Right atrium auricular region (tissue), 2 donors: ENCODE data around the gene KDM4B. TPM values are rescaled to one million over a fixed set of nuclear protein-coding genes. Genes with fewer than 3 reads are reported as not detected.

Source experiments
- DNase-seq: peaks from one replicate; pipeline ENCODE4 v3.0.0-alpha.2; 2019; ENCODE audit warnings: low spot score
- H3K27ac ChIP-seq, 2 donors: fragments of 200-600 bp; sonication (generic); 1 replicate in 1 of 2; 2 replicates in 1 of 2; pipeline ENCODE4 v1.5.1; 2016 to 2019
- H3K27me3 ChIP-seq, 2 donors: fragments of 200-600 bp; sonication (generic); one replicate each; pipeline versions ENCODE4 v1.5.1 to v1.6.0; 2017 to 2019
- H3K36me3 ChIP-seq: fragments of 200-600 bp; sonication (generic); one replicate; pipeline ENCODE4 v1.5.1; 2016
- H3K4me1 ChIP-seq, 2 donors: fragments of 200-600 bp; sonication (generic); one replicate each; pipeline versions ENCODE4 v1.5.1 to v1.6.0; 2017 to 2019
- H3K4me3 ChIP-seq, 2 donors: fragments of 200-600 bp; sonication (generic); 1 replicate in 1 of 2; 2 replicates in 1 of 2; pipeline ENCODE4 v1.5.1; 2017 to 2019; ENCODE audit warnings: mild to moderate bottlenecking in 1 of 2, moderate library complexity in 1 of 2
- H3K9me3 ChIP-seq, 2 donors: fragments of 200-600 bp; sonication (generic); one replicate each; pipeline ENCODE4 v1.5.1; 2019
- total RNA-seq, 2 donors: library from RNA; depleted of rRNA; stranded (reverse); fragments of >200 nt; gene quantifications; one replicate each; pipeline ENCODE4 v1.1.0, GENCODE V29; 2016
- TF ChIP-seq, protein P1 (sequence below), 2 donors: fragments of 200-600 bp; sonication (generic); IDR thresholded peaks; one replicate each; pipeline ENCODE4 v1.5.1; 2019; ENCODE audit warnings: antibody characterized with exemption in 2 of 2

KDM4B gene
- total RNA-seq, 2 donors from 2014 or later = 17.6 to 26.0 TPM

DNA sequence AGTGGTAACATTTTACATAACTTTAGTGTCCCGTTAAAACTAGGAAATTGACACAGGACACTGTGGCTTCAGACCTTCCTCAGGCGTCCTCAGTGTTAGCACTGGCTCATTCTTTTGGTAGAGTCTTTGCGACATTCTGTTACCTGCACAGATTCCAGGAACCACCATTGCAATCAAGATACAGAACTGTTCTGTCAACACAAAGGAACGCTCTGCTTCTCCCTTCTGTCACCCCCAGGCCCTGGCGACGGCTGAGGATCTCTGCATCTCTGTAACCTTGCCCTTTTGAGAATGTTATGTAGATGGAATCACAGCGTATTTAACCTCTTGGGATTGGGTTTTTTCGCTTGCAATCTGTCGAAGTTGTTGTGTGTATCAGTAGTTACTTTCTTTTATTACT is 22.6 kb downstream of the KDM4B start:
- no peak for DNase-seq
- H3K27ac ChIP-seq = no peak overlapping the region
- H3K27me3 ChIP-seq = no peaks in the 10 kb centered on the region
- TF ChIP-seq, protein P1, sequence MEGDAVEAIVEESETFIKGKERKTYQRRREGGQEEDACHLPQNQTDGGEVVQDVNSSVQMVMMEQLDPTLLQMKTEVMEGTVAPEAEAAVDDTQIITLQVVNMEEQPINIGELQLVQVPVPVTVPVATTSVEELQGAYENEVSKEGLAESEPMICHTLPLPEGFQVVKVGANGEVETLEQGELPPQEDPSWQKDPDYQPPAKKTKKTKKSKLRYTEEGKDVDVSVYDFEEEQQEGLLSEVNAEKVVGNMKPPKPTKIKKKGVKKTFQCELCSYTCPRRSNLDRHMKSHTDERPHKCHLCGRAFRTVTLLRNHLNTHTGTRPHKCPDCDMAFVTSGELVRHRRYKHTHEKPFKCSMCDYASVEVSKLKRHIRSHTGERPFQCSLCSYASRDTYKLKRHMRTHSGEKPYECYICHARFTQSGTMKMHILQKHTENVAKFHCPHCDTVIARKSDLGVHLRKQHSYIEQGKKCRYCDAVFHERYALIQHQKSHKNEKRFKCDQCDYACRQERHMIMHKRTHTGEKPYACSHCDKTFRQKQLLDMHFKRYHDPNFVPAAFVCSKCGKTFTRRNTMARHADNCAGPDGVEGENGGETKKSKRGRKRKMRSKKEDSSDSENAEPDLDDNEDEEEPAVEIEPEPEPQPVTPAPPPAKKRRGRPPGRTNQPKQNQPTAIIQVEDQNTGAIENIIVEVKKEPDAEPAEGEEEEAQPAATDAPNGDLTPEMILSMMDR (IDR thresholded peaks at IDR 0.05) = no peak
- H3K36me3 ChIP-seq = peaks cover 9% of the 10 kb centered on the region
- H3K4me1 ChIP-seq = peaks cover 6 to 32% of the 10 kb centered on the region in 2 donors
- H3K9me3 ChIP-seq = no peaks in the 10 kb centered on the region
- no peak overlapping the region for H3K4me3 ChIP-seq

DNA sequence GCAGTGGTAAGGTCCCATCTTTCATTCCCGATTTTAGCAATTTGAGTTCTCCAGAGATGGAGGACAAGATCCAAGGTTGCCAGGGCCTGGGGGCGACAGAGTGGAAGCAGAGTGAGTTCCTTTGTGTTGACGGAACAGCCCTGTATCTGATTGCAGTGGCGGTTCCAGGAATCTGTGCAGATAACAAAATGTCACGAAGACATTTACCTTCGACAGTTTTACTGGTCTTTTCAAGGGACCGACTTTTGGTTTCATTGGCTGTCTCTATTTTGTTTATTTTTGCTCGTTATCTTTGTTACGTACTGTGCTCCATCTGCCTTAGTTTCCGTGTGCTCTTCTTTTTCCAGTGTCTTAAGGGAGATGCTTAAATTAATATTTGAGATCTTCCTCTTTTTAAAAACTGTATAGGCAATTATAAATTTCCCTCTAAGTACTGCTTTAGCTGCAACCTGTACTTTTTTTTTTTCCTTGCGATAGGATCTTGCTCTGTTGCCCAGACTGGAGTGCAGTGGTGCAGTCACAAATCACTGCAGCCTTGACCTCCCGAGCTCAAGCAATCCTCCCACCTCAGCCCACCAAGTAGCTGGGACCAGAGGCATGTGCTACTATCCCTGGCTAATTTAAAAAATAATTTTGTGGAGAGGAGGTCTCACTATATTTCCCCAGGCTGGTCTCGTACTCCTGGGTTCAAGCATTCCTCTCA is 23.2 kb downstream of the KDM4B start:
- Histone ChIP-seq H3K9me3 (no peaks in the 10 kb centered on the region), H3K4me3 (no peak overlapping the region), H3K27ac (no peak overlapping the region), H3K36me3 (peaks cover 10% of the 10 kb centered on the region), H3K27me3 (no peaks in the 10 kb centered on the region), H3K4me1 (peaks cover 6 to 26% of the 10 kb centered on the region in 2 donors)
- TF ChIP-seq, protein P1 (IDR thresholded peaks at IDR 0.05) = no peak
- DNase-seq = no peak

DNA sequence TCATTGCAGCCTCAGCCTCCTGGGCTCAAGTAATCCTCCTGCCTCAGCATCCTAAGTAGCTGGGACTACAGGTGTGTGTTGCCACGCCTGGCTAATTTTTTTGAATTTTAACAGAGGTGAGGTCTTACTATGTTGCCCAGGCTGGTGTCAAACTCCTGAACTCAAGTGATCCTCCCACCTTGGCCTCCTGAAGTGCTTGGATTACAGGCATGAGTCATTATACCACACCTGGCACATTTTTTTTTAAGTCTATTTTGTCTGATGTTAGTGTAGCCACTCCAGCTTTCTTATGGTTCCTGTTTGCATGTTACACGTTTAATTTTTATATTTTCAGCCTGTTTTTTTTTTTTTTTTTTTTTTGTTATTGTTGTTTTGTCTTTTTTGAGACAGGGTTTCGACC is 24.8 kb downstream of the KDM4B start:
- TF ChIP-seq, protein P1 (IDR thresholded peaks at IDR 0.05) = no peak
- Histone ChIP-seq H3K27me3 (no peaks in the 10 kb centered on the region), H3K36me3 (peaks cover 22% of the 10 kb centered on the region), H3K9me3 (no peaks in the 10 kb centered on the region), H3K4me1 (peaks cover 0 to 11% of the 10 kb centered on the region in 2 donors), H3K4me3 (no peak overlapping the region), H3K27ac (no peak overlapping the region)
- no peak for DNase-seq

DNA sequence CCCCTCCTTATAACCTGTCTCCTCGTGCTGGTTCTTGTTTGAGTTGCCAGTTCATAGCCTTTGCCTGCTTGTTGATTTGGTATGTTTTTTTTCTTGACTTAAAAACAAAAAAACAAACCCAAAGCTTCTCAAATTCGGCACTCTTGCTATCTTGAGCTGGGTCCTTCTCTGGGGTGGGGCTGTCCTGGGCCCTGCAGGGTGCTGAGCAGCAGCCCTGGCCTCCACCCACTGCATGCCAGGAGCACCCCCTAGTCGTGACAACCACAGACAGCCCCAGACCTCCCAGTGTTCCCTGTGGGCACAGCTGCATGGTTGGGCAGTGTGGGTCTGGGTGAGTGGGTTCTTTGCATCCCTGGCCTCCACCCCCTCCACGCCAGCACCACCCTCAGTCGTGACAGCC is 27.8 kb downstream of the KDM4B start:
- Histone ChIP-seq H3K36me3 (peaks cover 22% of the 10 kb centered on the region), H3K4me3 (no peak overlapping the region), H3K4me1 (no peaks in the 10 kb centered on the region), H3K27ac (no peak overlapping the region), H3K9me3 (no peaks in the 10 kb centered on the region), H3K27me3 (no peaks in the 10 kb centered on the region)
- DNase-seq = no peak
- TF ChIP-seq, protein P1 (IDR thresholded peaks at IDR 0.05) = no peak

DNA sequence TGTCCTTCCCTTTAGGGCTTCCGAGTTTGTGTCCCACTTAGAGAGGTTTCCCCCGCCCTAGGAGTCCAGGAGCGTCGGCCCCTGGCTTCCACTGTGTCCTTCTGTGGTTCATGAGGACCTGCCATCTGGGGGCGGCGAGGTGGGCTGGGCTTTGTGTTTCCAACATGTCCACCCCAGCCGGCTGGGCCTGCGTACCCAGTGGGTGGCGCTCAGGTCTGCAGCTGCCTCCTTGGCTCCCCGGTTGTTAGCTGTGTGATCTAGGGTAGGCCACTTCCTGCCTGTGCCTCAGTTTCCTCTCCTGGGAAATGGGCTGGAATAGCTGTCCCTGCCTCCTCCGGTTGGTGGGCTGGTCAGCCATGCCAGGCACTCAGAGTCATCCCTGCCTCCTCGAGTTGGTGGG is 28.4 kb downstream of the KDM4B start:
- no peaks in the 10 kb centered on the region for H3K9me3 ChIP-seq
- TF ChIP-seq, protein P1 (IDR thresholded peaks at IDR 0.05) = no peak
- peaks cover 22% of the 10 kb centered on the region for H3K36me3 ChIP-seq
- no peaks in the 10 kb centered on the region for H3K27me3 ChIP-seq
- H3K27ac ChIP-seq = no peak overlapping the region
- no peak overlapping the region for H3K4me3 ChIP-seq
- no peak for DNase-seq
- no peaks in the 10 kb centered on the region for H3K4me1 ChIP-seq

DNA sequence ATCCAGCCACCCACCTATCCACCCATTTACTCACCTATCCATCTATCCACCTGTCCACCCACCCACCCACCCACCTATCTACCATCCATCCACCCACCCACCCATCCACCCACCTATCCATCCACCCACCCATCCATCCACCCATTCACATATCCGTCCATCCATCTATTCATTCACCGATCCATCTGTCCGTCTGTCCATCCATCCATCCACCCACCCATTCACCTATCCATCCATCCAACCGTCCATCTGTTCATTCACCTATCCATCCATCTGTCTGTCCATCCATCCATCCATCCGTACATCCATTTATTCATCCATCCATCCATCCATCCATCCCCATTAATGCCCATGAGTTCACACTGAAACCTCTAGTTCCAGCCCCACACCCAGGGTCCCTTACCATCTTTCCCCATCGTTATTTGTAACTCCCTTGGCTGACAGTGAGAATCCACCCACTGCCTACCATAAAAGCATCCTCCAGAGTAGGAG is 31.3 kb downstream of the KDM4B start:
- H3K27ac ChIP-seq = no peak overlapping the region
- no peaks in the 10 kb centered on the region for H3K9me3 ChIP-seq
- TF ChIP-seq, protein P1 (IDR thresholded peaks at IDR 0.05) = no peak
- H3K27me3 ChIP-seq = no peaks in the 10 kb centered on the region
- H3K4me1 ChIP-seq = no peaks in the 10 kb centered on the region
- H3K4me3 ChIP-seq = no peak overlapping the region
- no peak for DNase-seq
- H3K36me3 ChIP-seq = peaks cover 22% of the 10 kb centered on the region
